ENCODE data around the gene PRAC2.
"Not testable (repeated sequence)": the region's sequence is repeated elsewhere in the genome, so short reads cannot be mapped to it uniquely, and the experiment has no call there.

Gene PRAC2

GRCh38 chr17:48722915-48723422 is at the start of gene PRAC2:
PRAC2 (plus strand) TSS chr17:48723185; CDS start chr17:48724411, 1,226 bp downstream.
- DNase-seq (ENCODE audit: low spot score), result no peak

GRCh38 chr17:48676963-48677558 is 45.9 kb upstream of the PRAC2 start:
- DNase-seq (ENCODE audit: low spot score), result no peak

GRCh38 chr17:48678141-48678971 is 44.6 kb upstream of the PRAC2 start:
- DNase-seq (ENCODE audit: low spot score), result peak; percentile 90

GRCh38 chr17:48679385-48680096 is 43.4 kb upstream of the PRAC2 start:
- no peak for DNase-seq (ENCODE audit: low spot score)

- no peak for DNase-seq (ENCODE audit: low spot score)
These were observed 41.4 kb upstream of the PRAC2 start for GRCh38 chr17:48681609-48682008.

- DNase-seq (ENCODE audit: low spot score), result no peak
These were observed 32.3 kb upstream of the PRAC2 start for GRCh38 chr17:48690655-48691054.

- no peak for DNase-seq (ENCODE audit: low spot score)
These were observed 30.9 kb upstream of the PRAC2 start for GRCh38 chr17:48692049-48692448.

GRCh38 chr17:48693178-48693577 is 29.8 kb upstream of the PRAC2 start:
- no peak for DNase-seq (ENCODE audit: low spot score)

GRCh38 chr17:48701864-48702532 is 21.0 kb upstream of the PRAC2 start:
- DNase-seq (ENCODE audit: low spot score), result no peak

- DNase-seq (ENCODE audit: low spot score), result no peak
These were observed 18.4 kb upstream of the PRAC2 start for GRCh38 chr17:48704361-48705248.

GRCh38 chr17:48711128-48711527 is 11.9 kb upstream of the PRAC2 start:
- no peak for DNase-seq (ENCODE audit: low spot score)

- no peak for DNase-seq (ENCODE audit: low spot score)
These were observed 7.2 kb upstream of the PRAC2 start for GRCh38 chr17:48715496-48716399.

GRCh38 chr17:48716549-48716948 is 6.4 kb upstream of the PRAC2 start:
- not testable (repeated sequence) for DNase-seq (ENCODE audit: low spot score)

GRCh38 chr17:48717367-48718226 is 5.4 kb upstream of the PRAC2 start:
- DNase-seq (ENCODE audit: low spot score), result no peak

GRCh38 chr17:48718227-48718760 is 4.7 kb upstream of the PRAC2 start:
- no peak for DNase-seq (ENCODE audit: low spot score)

- no peak for DNase-seq (ENCODE audit: low spot score)
These were observed 4.0 kb upstream of the PRAC2 start for GRCh38 chr17:48718761-48719641.

GRCh38 chr17:48719642-48720265 is 3.2 kb upstream of the PRAC2 start:
- DNase-seq (ENCODE audit: low spot score), result no peak
